IMR-90 (cell line): ENCODE data around the gene NAGLU. TPM values are rescaled to one million over a fixed set of nuclear protein-coding genes. Genes with fewer than 3 reads are reported as not detected.

ENCODE experiments used
- ATAC-seq: fragments of 200-7000 bp; cut with Tn5 transposase; 2 replicates; pipeline ENCODE4 v1.9.1; 2020; ENCODE audit warnings: low read depth, mild to moderate bottlenecking, moderate library complexity
- BruUV-seq: library from RNA; stranded (reverse); fragments of 400-500 nt; replicated peaks from 2 replicates; lab custom pipeline; 2021; lab: Mats Ljungman, UMichigan
- CTCF ChIA-PET: fragments of 300-600 bp; formaldehyde crosslinking; extraction: SDS; loops from one replicate; lab custom pipeline; 2021; ENCODE audit warnings: antibody characterized with exemption; lab: Yijun Ruan, JAX
- POLR2A ChIA-PET: fragments of 300-600 bp; sonication (Branson Sonifier 250); formaldehyde crosslinking; loops from one replicate; lab custom pipeline; 2022; ENCODE audit warnings: antibody characterized with exemption; ENCODE audit not compliant: unreplicated experiment; lab: Charles Lee
- DNase-seq: peaks from one replicate; pipeline ENCODE4 v3.0.0; 2013
- H2AFZ ChIP-seq: replicated peaks from 2 replicates; pipeline ENCODE3; 2013; ENCODE audit warnings: low read length, mild to moderate bottlenecking; ENCODE audit not compliant: poor library complexity
- H2AK5ac ChIP-seq: 2 replicates; pipeline ENCODE4 v1.6.1; 2013; ENCODE audit warnings: low read depth, low read length, inconsistent platforms
- H2AK9ac ChIP-seq: replicated peaks from 2 replicates; pipeline ENCODE3; 2013; ENCODE audit warnings: mild to moderate bottlenecking, low read depth, low read length, moderate library complexity; ENCODE audit not compliant: poor library complexity
- H2BK120ac ChIP-seq: 2 replicates; pipeline ENCODE4 v1.6.1; 2013; ENCODE audit warnings: low read depth, low read length, inconsistent platforms
- H2BK15ac ChIP-seq: 3 replicates; pipeline ENCODE4 v1.6.1; 2013; ENCODE audit warnings: low read depth, low read length, inconsistent platforms
- H2BK20ac ChIP-seq: 2 replicates; pipeline ENCODE4 v1.6.1; 2013; ENCODE audit warnings: low read depth, mild to moderate bottlenecking, inconsistent platforms, low read length, moderate library complexity
- H2BK5ac ChIP-seq: 2 replicates; pipeline ENCODE4 v1.6.1; 2013; ENCODE audit warnings: mild to moderate bottlenecking, low read depth, low read length, inconsistent platforms; ENCODE audit not compliant: poor library complexity, severe bottlenecking
- H3K14ac ChIP-seq: replicated peaks from 2 replicates; pipeline ENCODE4 v1.6.1; 2013; ENCODE audit warnings: low read depth, low read length, inconsistent platforms
- H3K18ac ChIP-seq: 2 replicates; pipeline ENCODE4 v1.6.1; 2013; ENCODE audit warnings: low read depth, low read length, control low read depth
- H3K23ac ChIP-seq: 2 replicates; pipeline ENCODE4 v1.6.1; 2013; ENCODE audit warnings: low read depth, low read length, inconsistent platforms
- H3K27ac ChIP-seq: 2 replicates; pipeline ENCODE4 v1.5.1; 2013; ENCODE audit warnings: mild to moderate bottlenecking, control low read depth, low read length; ENCODE audit not compliant: insufficient read depth
- H3K27me3 ChIP-seq: 2 replicates; pipeline ENCODE4 v1.6.1; 2013; ENCODE audit warnings: low read length; ENCODE audit not compliant: control insufficient read depth, insufficient read depth
- H3K36me3 ChIP-seq: 2 replicates; pipeline ENCODE4 v1.6.1; 2013; ENCODE audit warnings: low read length, mixed read lengths; ENCODE audit not compliant: control insufficient read depth, insufficient read depth
- H3K4ac ChIP-seq: 2 replicates; pipeline ENCODE4 v1.6.1; 2013; ENCODE audit warnings: low read depth, low read length, inconsistent platforms
- H3K4me1 ChIP-seq: 2 replicates; pipeline ENCODE4 v1.6.1; 2013; ENCODE audit warnings: low read length, mixed read lengths; ENCODE audit not compliant: control insufficient read depth, insufficient read depth
- H3K4me2 ChIP-seq: 2 replicates; pipeline ENCODE4 v1.6.1; 2013; ENCODE audit warnings: low read depth, mild to moderate bottlenecking, control low read depth, low read length, moderate library complexity
- H3K4me3 ChIP-seq: 2 replicates; pipeline ENCODE4 v1.5.1; 2013; ENCODE audit warnings: low read depth, mild to moderate bottlenecking, control low read depth, low read length, moderate library complexity; ENCODE audit not compliant: insufficient read depth
- H3K56ac ChIP-seq: 2 replicates; pipeline ENCODE4 v1.6.1; 2013; ENCODE audit warnings: low read length, inconsistent platforms; ENCODE audit not compliant: insufficient read depth; ENCODE audit errors: extremely low read depth
- H3K79me1 ChIP-seq, 2 experiments: 2 replicates each; pipeline ENCODE4 v1.6.1; 2013; ENCODE audit warnings: low read length in 2 of 2, inconsistent platforms in 1 of 2, low read depth in 1 of 2
- H3K9ac ChIP-seq: 2 replicates; pipeline ENCODE4 v1.6.1; 2013; ENCODE audit warnings: low read depth, low read length, control low read depth
- H3K9me1 ChIP-seq: 2 replicates; pipeline ENCODE4 v1.6.1; 2013; ENCODE audit warnings: low read length, inconsistent platforms; ENCODE audit not compliant: insufficient read depth
- H3K9me3 ChIP-seq: 2 replicates; pipeline ENCODE4 v1.6.1; 2013; ENCODE audit warnings: low read length; ENCODE audit not compliant: control insufficient read depth, insufficient read depth
- H4K20me1 ChIP-seq: 2 replicates; pipeline ENCODE4 v1.6.1; 2013; ENCODE audit warnings: low read length, inconsistent platforms; ENCODE audit not compliant: insufficient read depth
- H4K5ac ChIP-seq: 2 replicates; pipeline ENCODE4 v1.6.1; 2013; ENCODE audit warnings: mild to moderate bottlenecking, low read depth, low read length, control low read depth
- H4K8ac ChIP-seq, 2 experiments: 2 replicates each; pipeline ENCODE4 v1.6.1; 2013; ENCODE audit warnings: low read depth in 2 of 2, low read length in 2 of 2, control low read depth in 1 of 2, inconsistent platforms in 1 of 2
- H4K91ac ChIP-seq: 2 replicates; pipeline ENCODE4 v1.6.1; 2013; ENCODE audit warnings: low read depth, low read length, inconsistent platforms; ENCODE audit not compliant: insufficient read depth
- BHLHE40 ChIP-seq: fragments of 150-350 bp; IDR thresholded peaks from 2 replicates; pipeline ENCODE4 v1.6.1; 2016; ENCODE audit warnings: mild to moderate bottlenecking, low read depth, low read length
- CEBPB ChIP-seq: IDR thresholded peaks from 2 replicates; pipeline ENCODE4 v1.6.1; 2012; ENCODE audit warnings: low read depth, low read length, improper control_type of control experiment
- CTCF ChIP-seq: conservative IDR thresholded peaks from 2 replicates; pipeline ENCODE4 v1.5.1; 2012; ENCODE audit warnings: mild to moderate bottlenecking, low read depth, low read length, improper control_type of control experiment
- ELK1 ChIP-seq: fragments of 150-350 bp; IDR thresholded peaks from 2 replicates; pipeline ENCODE4 v1.6.1; 2016; ENCODE audit warnings: low read depth, mild to moderate bottlenecking, low read length, moderate library complexity, borderline replicate concordance
- NFE2L2 ChIP-seq: fragments of 150-350 bp; IDR thresholded peaks from 2 replicates; pipeline ENCODE4 v1.6.1; 2016; ENCODE audit warnings: low read depth, mild to moderate bottlenecking, low read length
- RAD21 ChIP-seq: IDR thresholded peaks from 2 replicates; pipeline ENCODE4 v1.6.1; 2012; ENCODE audit warnings: low read length, improper control_type of control experiment
- USF2 ChIP-seq: fragments of 150-350 bp; IDR thresholded peaks from 2 replicates; pipeline ENCODE4 v1.6.1; 2017; ENCODE audit warnings: mild to moderate bottlenecking, antibody characterized with exemption, low read length, low read depth
- WGBS, 2 experiments: methylation state at CpG; one replicate each; pipeline versions ENCODE4 v1.1.5 to v1.1.7; 2013; ENCODE audit warnings: missing lambda C conversion rate in 2 of 2; ENCODE audit not compliant: insufficient read length in 1 of 2; ENCODE audit errors: extremely low coverage in 2 of 2; 5-methylcytosine and 5-hydroxymethylcytosine counted together
- dilution Hi-C: fragments of 300-500 bp; cut with HindIII; formaldehyde crosslinking; loops from one replicate; pipeline ENCODE4 v1.14.3; 2018; ENCODE audit warnings: low sequenced_read_pairs; ENCODE audit not compliant: unreplicated experiment
- in situ Hi-C: fragments of 300-500 bp; cut with MboI; formaldehyde crosslinking; loops from 3 replicates; pipeline ENCODE4 v1.14.3; 2019; ENCODE audit warnings: low sequenced_read_pairs, inconsistent platforms, mixed read lengths
- intact Hi-C: fragments of 100-400 bp; cut with micrococcal nuclease; formaldehyde crosslinking; loops from 2 replicates; pipeline ENCODE4 v1.10.0; 2022
- polyA plus RNA-seq, 3 experiments: library from polyadenylated mRNA; depleted of rRNA; stranded (reverse); fragments of >200 nt; gene quantifications; 2 replicates each; pipeline ENCODE4 v1.2.3, GENCODE V29; 2012; ENCODE audit warnings: low replicate concordance in 1 of 3
- total RNA-seq: library from RNA; depleted of rRNA; stranded (reverse); fragments of >200 nt; gene quantifications from 2 replicates; pipeline ENCODE4 v1.2.3, GENCODE V29; 2012

Gene NAGLU
- total and polyA plus RNA-seq, 2 of the 4 experiments (the other 2 are of a cell fraction) = 6.5 to 29.2 TPM

- no peak for TF ChIP-seq BHLHE40
Observed at GRCh38 chr17:42571435-42572225, 35.6 kb downstream of the NAGLU start (continued).

- DNase-seq = no peak
- Histone ChIP-seq H2BK20ac (no peak overlapping the region), H3K18ac (no peak overlapping the region), H3K4ac (no peak overlapping the region), H4K5ac (no peak overlapping the region), H2BK15ac (no peak overlapping the region), H2AK9ac (peak overlapping the region; percentile 18), H2BK120ac (no peak overlapping the region), H3K4me1 (peaks cover 4% of the 10 kb centered on the region), H3K23ac (no peak overlapping the region), H3K14ac (no peak overlapping the region), H4K8ac (0 out of 4 replicates have a peak overlapping the region, but pooled peaks of 1 of the 2 experiments have one; percentile 16), H2BK5ac (no peak overlapping the region), H3K27me3 (no peaks in the 10 kb centered on the region), H2AFZ (no peak overlapping the region), H3K79me1 (peaks cover 47 to 79% of the 10 kb centered on the region in 2 experiments; a peak in 3 of 4 replicates), H3K4me2 (no peak overlapping the region), H2AK5ac (no peak overlapping the region), H3K9me1 (peaks cover 5% of the 10 kb centered on the region), H3K4me3 (no peak overlapping the region), H3K27ac (no peak overlapping the region), H3K9me3 (no peaks in the 10 kb centered on the region), H3K56ac (no peak overlapping the region), H3K9ac (no peak overlapping the region), H4K20me1 (peaks cover 8% of the 10 kb centered on the region; the same call in 1 of the 2 replicates), H4K91ac (no peak overlapping the region), H3K36me3 (peaks cover 51% of the 10 kb centered on the region)
- ATAC-seq = no peak
- in situ Hi-C loops = no loop called here
- dilution Hi-C loops = no loop called here
- intact Hi-C loops = no loop called here
- TF ChIP-seq ELK1 = no peak
- TF ChIP-seq BHLHE40 = no peak
- TF ChIP-seq USF2 = no peak
- TF ChIP-seq CEBPB = 0 out of 2 replicates have a peak, but pooled peaks have one; percentile 12
- TF ChIP-seq NFE2L2 = no peak
- no peak for TF ChIP-seq CTCF
- TF ChIP-seq RAD21 = no peak
- BruUV-seq = no TSS peak
- 100% methylated on average over 1 of the region's 4 CpGs; no CpG with 5 or more reads in 1 of the 2 experiments for WGBS, 2 experiments
- POLR2A ChIA-PET = no interaction called here
- CTCF ChIA-PET = no interaction called here
Observed at GRCh38 chr17:42573095-42573494, 37.1 kb downstream of the NAGLU start.
